ENCODE results near the gene RBMS1. TPM values are rescaled to one million over a fixed set of nuclear protein-coding genes. Genes with fewer than 3 reads are reported as not detected.
A peak's percentile ranks its signal among the peaks of the same experiment; 100 is the strongest.

Gene RBMS1, protein sequence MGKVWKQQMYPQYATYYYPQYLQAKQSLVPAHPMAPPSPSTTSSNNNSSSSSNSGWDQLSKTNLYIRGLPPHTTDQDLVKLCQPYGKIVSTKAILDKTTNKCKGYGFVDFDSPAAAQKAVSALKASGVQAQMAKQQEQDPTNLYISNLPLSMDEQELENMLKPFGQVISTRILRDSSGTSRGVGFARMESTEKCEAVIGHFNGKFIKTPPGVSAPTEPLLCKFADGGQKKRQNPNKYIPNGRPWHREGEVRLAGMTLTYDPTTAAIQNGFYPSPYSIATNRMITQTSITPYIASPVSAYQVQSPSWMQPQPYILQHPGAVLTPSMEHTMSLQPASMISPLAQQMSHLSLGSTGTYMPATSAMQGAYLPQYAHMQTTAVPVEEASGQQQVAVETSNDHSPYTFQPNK
- total RNA-seq (10 to 100 TPM; 56.8 to 73.5 (median 66.8) TPM), polyA plus RNA-seq (41.7 TPM)
- long read RNA-seq, donor 1, full-length matches to known transcripts, result 18 of 65 reads
- long read RNA-seq, donor 1, partial matches to known transcripts, result 6 of 65 reads
- long read RNA-seq, donor 1, other reads (novel, unspliced or antisense), result 41 of 65 reads
- long read RNA-seq, donor 2, full-length matches to known transcripts, result 6 of 18 reads
- long read RNA-seq, donor 2, partial matches to known transcripts, result 2 of 18 reads
- long read RNA-seq, donor 2, other reads (novel, unspliced or antisense), result 10 of 18 reads
- long read RNA-seq, donor 3, full-length matches to known transcripts, result 19 of 52 reads
- long read RNA-seq, donor 3, partial matches to known transcripts, result 6 of 52 reads
- long read RNA-seq, donor 3, other reads (novel, unspliced or antisense), result 27 of 52 reads
- long read RNA-seq, donor 4, full-length matches to known transcripts, result 7 of 25 reads
- long read RNA-seq, donor 4, partial matches to known transcripts, result 1 of 25 reads
- long read RNA-seq, donor 4, other reads (novel, unspliced or antisense), result 17 of 25 reads

DNA sequence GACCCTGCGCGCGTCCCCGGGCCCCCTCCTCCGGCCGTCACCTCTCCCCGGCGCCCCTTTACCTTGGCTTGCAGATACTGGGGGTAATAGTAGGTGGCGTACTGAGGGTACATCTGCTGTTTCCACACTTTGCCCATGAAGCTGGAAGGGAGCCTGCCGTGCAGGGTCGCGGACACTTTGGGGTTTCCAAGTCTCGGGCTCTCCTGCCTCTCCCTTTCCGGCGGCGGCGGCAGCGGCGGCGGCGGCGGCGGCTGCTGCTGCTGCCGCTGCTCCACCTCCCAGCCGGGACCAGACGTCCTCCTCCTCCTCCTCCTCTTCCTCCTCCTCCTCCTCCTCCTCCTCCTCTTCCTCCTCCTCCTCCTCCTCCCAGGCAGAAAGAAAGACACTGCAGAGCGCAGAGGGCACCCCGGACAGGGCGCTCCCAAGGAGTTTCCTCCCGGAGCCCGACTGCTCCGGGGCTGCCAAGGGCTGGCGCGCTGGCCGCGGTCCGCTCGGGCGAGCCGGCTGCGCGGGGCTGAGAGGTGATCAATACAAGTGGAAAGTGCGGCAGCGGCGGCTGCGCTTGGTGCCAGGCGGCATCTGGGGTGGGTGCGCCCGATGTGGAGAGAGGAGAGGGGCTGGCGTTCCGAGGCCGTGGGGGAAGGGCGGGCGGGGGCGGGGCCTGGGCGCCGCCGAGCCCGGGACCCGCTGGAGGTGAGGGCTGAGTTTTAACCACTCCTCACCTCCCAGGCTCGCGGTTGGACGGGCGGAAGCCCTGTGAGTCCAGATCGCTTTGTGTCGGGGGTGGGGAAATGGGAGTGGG, at the start of gene RBMS1:
Gene RBMS1, minus strand, starts transcription at position 581 of the 802 bp plus-strand sequence. Its CDS starts 444 bp downstream, at position 137.
- WGBS, result under 1% methylated on average over 66 of the region's 66 CpGs
- Histone ChIP-seq H3K9me3 (ENCODE audit: control insufficient read depth, low read length) (no peaks in the 10 kb centered on the region), H3K4me3 (ENCODE audit: low read length) (peak within 1 kb of the TSS; percentile 96), H3K4me1 (ENCODE audit: control insufficient read depth, insufficient read depth, low read length) (no peaks in the 10 kb centered on the region), H3K27me3 (ENCODE audit: control insufficient read depth, insufficient read depth) (no peaks in the 10 kb centered on the region), H3K27ac (ENCODE audit: low read length) (peak within 1 kb of the TSS; percentile 99)
- ATAC-seq, result peak; percentile 78 to 85
- DNase-seq, result peak; percentile 71 to 89 (median 88)
- intact Hi-C loops (cut with DNase I), result loop anchor here in 3 of 4 donors (5.0 to 10.0 kb wide), 9 partner anchors 41 to 479 kb away; no protein-coding TSS in a partner anchor

DNA sequence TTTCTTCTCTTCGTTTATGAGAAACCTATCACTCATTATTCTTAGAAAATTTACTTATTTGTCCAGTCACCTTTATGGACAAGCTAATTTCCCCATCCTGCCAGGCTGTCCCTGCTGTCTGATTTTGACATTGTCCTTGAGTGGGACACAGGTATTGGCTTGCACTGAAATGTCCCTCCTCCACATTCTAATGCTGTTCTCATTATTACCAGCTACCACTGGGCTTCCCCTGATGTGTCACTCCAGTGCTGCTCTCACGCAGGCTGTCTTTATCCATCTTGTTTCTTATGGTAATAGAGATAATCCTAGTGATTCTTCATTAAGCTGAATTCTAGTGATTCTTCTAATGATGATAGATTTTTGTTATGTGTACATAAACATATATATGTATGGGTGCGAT, 48.1 kb upstream of the RBMS1 start:
- WGBS, result 91% methylated on average over 3 of the region's 3 CpGs
- Histone ChIP-seq H3K9me3 (ENCODE audit: control insufficient read depth, low read length) (no peaks in the 10 kb centered on the region), H3K4me1 (ENCODE audit: control insufficient read depth, insufficient read depth, low read length) (no peaks in the 10 kb centered on the region), H3K27me3 (ENCODE audit: control insufficient read depth, insufficient read depth) (no peaks in the 10 kb centered on the region), H3K4me3 (ENCODE audit: low read length) (no peak overlapping the region), H3K27ac (ENCODE audit: low read length) (no peak overlapping the region)
- intact Hi-C loops (cut with DNase I), result no loop called here
- no peak for ATAC-seq
- no peak for DNase-seq

DNA sequence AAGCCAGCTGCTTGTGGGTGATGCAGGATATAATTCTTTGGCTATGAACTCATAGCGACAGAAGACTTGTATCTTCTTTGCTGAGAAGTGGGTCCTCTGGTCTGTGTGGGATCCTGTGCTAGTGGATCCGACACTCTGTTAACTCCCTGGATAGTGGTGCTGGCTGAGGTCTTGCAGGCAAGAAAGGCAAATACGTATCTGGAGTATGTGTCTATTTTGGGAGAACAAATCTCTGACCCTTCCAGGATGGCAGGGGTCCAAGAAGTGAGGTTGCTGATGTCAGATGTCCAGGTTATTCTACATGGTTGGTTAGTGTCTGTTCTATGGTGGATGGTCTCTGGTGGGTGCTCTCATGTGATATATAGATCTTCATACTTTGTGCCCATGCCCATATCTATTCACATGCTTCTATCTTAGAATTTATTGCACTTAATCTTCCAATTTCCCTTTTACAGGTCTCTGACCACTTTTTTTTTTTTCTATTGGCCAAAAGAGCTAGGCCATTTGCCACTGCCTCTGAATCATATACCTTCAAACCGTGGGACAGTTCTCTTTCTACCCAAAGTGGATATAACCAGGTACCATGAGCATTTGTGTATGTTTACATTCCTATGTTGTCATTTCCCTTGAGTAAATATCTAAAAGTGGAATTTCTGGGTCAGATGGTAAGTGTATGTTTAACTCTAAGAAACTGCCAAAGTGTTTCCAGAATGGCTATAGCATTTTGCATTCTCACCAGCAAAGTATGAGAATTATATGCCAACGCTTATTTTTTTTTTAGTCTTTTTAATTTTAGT, 45.1 kb upstream of the RBMS1 start:
- DNase-seq (peak; percentile 20 to 60 (median 41)), ATAC-seq (peak; percentile 84 to 87)
- no peak overlapping the region for H3K4me3 ChIP-seq (ENCODE audit: low read length)
- no peaks in the 10 kb centered on the region for H3K9me3 ChIP-seq (ENCODE audit: control insufficient read depth, low read length)
- peak overlapping the region; percentile 1 for H3K27ac ChIP-seq (ENCODE audit: low read length)
- no peaks in the 10 kb centered on the region for H3K4me1 ChIP-seq (ENCODE audit: control insufficient read depth, insufficient read depth, low read length)
- no peaks in the 10 kb centered on the region for H3K27me3 ChIP-seq (ENCODE audit: control insufficient read depth, insufficient read depth)
- WGBS, result 68% methylated on average over 5 of the region's 5 CpGs
- intact Hi-C loops (cut with DNase I), result no loop called here

DNA sequence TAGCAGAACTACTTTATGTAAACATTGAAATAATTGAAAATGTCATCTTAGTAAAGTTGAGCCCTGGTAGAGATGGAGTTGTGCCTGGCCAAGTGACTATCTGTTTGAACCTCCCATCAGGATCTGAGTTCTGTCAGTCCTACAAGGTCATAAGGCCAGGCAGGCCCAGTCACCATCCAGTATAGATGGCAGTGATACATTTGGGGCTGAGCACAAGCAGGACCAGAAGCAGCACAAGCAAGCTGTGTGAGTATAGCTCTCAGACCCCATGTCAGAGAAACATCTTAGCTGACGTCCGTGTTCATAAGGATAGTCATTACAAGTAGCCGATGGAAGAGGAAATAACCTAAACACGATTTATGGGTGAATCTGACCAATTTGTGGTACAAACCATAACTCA, 44.5 kb upstream of the RBMS1 start:
- WGBS, result 76% methylated on average over 4 of the region's 4 CpGs
- peak in 1 of 2 donors; percentile 22 for ATAC-seq
- no peaks in the 10 kb centered on the region for H3K27me3 ChIP-seq (ENCODE audit: control insufficient read depth, insufficient read depth)
- H3K27ac ChIP-seq (ENCODE audit: low read length), result peak overlapping the region; percentile 1
- DNase-seq, result no peak
- no peak overlapping the region for H3K4me3 ChIP-seq (ENCODE audit: low read length)
- intact Hi-C loops (cut with DNase I), result no loop called here
- H3K4me1 ChIP-seq (ENCODE audit: control insufficient read depth, insufficient read depth, low read length), result peaks cover 2% of the 10 kb centered on the region
- H3K9me3 ChIP-seq (ENCODE audit: control insufficient read depth, low read length), result no peaks in the 10 kb centered on the region

GRCh38 chr2:160534996-160535395, 41.4 kb upstream of the RBMS1 start:
- H3K27me3 ChIP-seq (ENCODE audit: control insufficient read depth, insufficient read depth), result no peaks in the 10 kb centered on the region
- WGBS, result 88% methylated on average over 1 of the region's 1 CpG
- intact Hi-C loops (cut with DNase I), result no loop called here
- H3K4me1 ChIP-seq (ENCODE audit: control insufficient read depth, insufficient read depth, low read length), result peaks cover 2% of the 10 kb centered on the region
- H3K9me3 ChIP-seq (ENCODE audit: control insufficient read depth, low read length), result no peaks in the 10 kb centered on the region
- DNase-seq (no peak), ATAC-seq (no peak)
- H3K27ac ChIP-seq (ENCODE audit: low read length), result no peak overlapping the region
- H3K4me3 ChIP-seq (ENCODE audit: low read length), result no peak overlapping the region

GRCh38 chr2:160534249-160534648, 40.6 kb upstream of the RBMS1 start:
- intact Hi-C loops (cut with DNase I), result no loop called here

GRCh38 chr2:160533482-160533881, 39.9 kb upstream of the RBMS1 start:
- peak; percentile 60 to 61 for ATAC-seq
- DNase-seq, result no peak
- no peak overlapping the region for H3K4me3 ChIP-seq (ENCODE audit: low read length)
- peaks cover 2% of the 10 kb centered on the region for H3K4me1 ChIP-seq (ENCODE audit: control insufficient read depth, insufficient read depth, low read length)
- intact Hi-C loops (cut with DNase I), result no loop called here
- no peak overlapping the region for H3K27ac ChIP-seq (ENCODE audit: low read length)
- WGBS, result 47% methylated on average over 2 of the region's 2 CpGs
- no peaks in the 10 kb centered on the region for H3K27me3 ChIP-seq (ENCODE audit: control insufficient read depth, insufficient read depth)
- no peaks in the 10 kb centered on the region for H3K9me3 ChIP-seq (ENCODE audit: control insufficient read depth, low read length)

More at GRCh38 chr2:160534249-160534648, 40.6 kb upstream of the RBMS1 start:
- no peaks in the 10 kb centered on the region for H3K27me3 ChIP-seq (ENCODE audit: control insufficient read depth, insufficient read depth)
- ATAC-seq (peak; percentile 44 to 49), DNase-seq (no peak)
- H3K27ac ChIP-seq (ENCODE audit: low read length), result no peak overlapping the region
- H3K9me3 ChIP-seq (ENCODE audit: control insufficient read depth, low read length), result no peaks in the 10 kb centered on the region
- H3K4me1 ChIP-seq (ENCODE audit: control insufficient read depth, insufficient read depth, low read length), result peaks cover 2% of the 10 kb centered on the region
- no peak overlapping the region for H3K4me3 ChIP-seq (ENCODE audit: low read length)

DNA sequence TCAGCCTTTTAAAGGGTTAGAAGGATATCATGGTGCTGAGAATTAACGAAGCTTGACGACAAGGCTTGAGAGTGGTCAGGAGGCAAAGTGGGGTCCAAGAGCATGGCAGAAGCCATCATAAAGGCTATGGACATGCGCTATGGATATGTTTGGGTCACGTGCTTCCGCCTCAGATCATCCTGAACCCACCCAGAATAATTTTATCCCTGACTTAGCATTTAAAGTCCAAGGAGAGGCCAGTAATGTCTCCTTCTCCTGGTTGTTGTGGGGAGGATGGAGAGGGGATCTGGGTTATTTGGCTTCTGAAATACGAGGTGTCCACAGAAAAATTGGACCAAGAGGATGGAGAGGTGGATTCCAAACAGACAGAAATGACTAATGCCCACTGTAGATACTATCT, 38.8 kb upstream of the RBMS1 start:
- ATAC-seq (no peak), DNase-seq (no peak)
- no peak overlapping the region for H3K27ac ChIP-seq (ENCODE audit: low read length)
- WGBS, result 96% methylated on average over 6 of the region's 6 CpGs
- H3K27me3 ChIP-seq (ENCODE audit: control insufficient read depth, insufficient read depth), result no peaks in the 10 kb centered on the region
- intact Hi-C loops (cut with DNase I), result no loop called here
- H3K9me3 ChIP-seq (ENCODE audit: control insufficient read depth, low read length), result no peaks in the 10 kb centered on the region
- peaks cover 2% of the 10 kb centered on the region for H3K4me1 ChIP-seq (ENCODE audit: control insufficient read depth, insufficient read depth, low read length)
- no peak overlapping the region for H3K4me3 ChIP-seq (ENCODE audit: low read length)

DNA sequence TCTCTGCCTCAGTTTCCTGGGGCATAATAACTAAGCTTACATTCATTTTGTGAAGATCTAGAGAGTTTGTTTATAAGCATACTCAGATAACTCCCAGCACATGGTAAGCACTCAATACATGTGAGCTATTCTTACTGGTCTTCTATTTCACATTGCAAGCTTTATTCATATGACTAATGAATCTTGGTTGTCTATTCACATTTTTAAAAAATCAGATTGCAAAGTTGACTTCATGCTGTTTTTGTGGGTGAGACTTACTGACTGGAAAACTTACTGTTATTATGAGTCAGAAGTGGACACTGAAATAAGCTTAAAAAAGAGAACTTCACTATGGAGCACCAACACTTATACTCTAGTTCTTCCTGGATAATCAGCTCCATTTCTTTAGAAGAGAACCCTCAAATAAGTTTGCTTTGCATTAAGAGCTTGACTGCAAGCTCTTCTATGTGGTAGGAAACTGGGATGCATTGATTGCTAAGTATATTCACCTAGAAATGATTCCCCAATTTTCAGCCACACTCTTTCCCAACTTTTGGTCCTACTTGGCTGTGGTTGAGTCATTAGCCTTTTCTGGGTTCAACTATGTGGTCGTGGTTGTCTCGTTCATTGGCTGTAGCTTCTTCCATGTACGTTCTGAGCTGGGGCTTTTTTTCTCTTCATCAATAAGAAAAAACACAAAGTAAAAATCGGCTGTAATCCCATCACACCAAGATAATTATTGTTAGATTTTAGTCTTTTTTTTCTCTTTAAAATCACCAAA, 29.5 kb upstream of the RBMS1 start:
- 92% methylated on average over 4 of the region's 4 CpGs for WGBS
- no peak overlapping the region for H3K4me3 ChIP-seq (ENCODE audit: low read length)
- no peaks in the 10 kb centered on the region for H3K4me1 ChIP-seq (ENCODE audit: control insufficient read depth, insufficient read depth, low read length)
- no peak for ATAC-seq
- H3K27ac ChIP-seq (ENCODE audit: low read length), result no peak overlapping the region
- no peaks in the 10 kb centered on the region for H3K9me3 ChIP-seq (ENCODE audit: control insufficient read depth, low read length)
- DNase-seq, result no peak
- H3K27me3 ChIP-seq (ENCODE audit: control insufficient read depth, insufficient read depth), result no peaks in the 10 kb centered on the region
- intact Hi-C loops (cut with DNase I), result no loop called here

All from right cardiac atrium (tissue), 5 donors.